Right lobe of liver (tissue), 4 donors: ENCODE measurements around the gene GRAMD4.

Experiments
- POLR2A ChIP-seq: fragments of 450-650 bp; IDR thresholded peaks from one replicate; pipeline ENCODE4 v1.6.1; 2017; ENCODE audit warnings: antibody characterized with exemption, mild to moderate bottlenecking
- TF ChIP-seq, protein P1 (sequence below), 4 donors: fragments of 200-600 bp in 3 of 4; fragments of 450-650 bp in 1 of 4; IDR thresholded peaks; one replicate each; pipeline versions ENCODE4 v1.5.1 to v1.8.0; 2016 to 2022; ENCODE audit warnings: antibody characterized with exemption in 4 of 4, mild to moderate bottlenecking in 2 of 4
- donor health status: DM: no; HTN: no; CAD: no.
- donor health status: DM: no; HTN: no; CAD: no.
- donor health status: DM: no; HTN: yes; CAD: no.

DNA sequence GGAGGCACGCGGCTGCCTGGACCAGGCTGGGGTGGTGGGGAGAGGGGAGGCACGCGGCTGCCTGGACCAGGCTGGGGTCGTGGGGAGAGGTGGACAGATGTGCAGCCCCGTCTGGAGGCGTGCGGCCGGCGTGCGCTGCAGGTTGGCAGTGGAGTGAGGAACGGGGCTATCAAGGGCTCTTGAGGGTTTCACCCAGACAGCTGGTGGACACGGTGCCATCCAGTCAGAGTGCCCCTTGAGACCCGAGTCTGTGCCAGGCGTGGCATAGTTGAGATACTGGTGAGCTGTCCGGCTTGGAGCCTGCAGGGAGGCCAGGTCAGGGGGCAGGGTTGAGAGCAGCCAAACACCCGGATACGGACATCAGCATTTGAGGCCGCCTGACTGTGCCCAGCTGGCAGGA, 1.5 kb upstream of the GRAMD4 start:
- TF ChIP-seq, protein P1, sequence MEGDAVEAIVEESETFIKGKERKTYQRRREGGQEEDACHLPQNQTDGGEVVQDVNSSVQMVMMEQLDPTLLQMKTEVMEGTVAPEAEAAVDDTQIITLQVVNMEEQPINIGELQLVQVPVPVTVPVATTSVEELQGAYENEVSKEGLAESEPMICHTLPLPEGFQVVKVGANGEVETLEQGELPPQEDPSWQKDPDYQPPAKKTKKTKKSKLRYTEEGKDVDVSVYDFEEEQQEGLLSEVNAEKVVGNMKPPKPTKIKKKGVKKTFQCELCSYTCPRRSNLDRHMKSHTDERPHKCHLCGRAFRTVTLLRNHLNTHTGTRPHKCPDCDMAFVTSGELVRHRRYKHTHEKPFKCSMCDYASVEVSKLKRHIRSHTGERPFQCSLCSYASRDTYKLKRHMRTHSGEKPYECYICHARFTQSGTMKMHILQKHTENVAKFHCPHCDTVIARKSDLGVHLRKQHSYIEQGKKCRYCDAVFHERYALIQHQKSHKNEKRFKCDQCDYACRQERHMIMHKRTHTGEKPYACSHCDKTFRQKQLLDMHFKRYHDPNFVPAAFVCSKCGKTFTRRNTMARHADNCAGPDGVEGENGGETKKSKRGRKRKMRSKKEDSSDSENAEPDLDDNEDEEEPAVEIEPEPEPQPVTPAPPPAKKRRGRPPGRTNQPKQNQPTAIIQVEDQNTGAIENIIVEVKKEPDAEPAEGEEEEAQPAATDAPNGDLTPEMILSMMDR (IDR thresholded peaks at IDR 0.05), result no peak
- TF ChIP-seq POLR2A, result no peak
